Fibroblast of skin of scalp (primary cell): ENCODE measurements around the gene PDCD1.
"Not testable (repeated sequence)": the region's sequence is repeated elsewhere in the genome, so short reads cannot be mapped to it uniquely, and the experiment has no call there.

Source experiments
- DNase-seq: peaks from one replicate; pipeline ENCODE4 v3.0.0-alpha.2; 2013

Gene PDCD1

DNA sequence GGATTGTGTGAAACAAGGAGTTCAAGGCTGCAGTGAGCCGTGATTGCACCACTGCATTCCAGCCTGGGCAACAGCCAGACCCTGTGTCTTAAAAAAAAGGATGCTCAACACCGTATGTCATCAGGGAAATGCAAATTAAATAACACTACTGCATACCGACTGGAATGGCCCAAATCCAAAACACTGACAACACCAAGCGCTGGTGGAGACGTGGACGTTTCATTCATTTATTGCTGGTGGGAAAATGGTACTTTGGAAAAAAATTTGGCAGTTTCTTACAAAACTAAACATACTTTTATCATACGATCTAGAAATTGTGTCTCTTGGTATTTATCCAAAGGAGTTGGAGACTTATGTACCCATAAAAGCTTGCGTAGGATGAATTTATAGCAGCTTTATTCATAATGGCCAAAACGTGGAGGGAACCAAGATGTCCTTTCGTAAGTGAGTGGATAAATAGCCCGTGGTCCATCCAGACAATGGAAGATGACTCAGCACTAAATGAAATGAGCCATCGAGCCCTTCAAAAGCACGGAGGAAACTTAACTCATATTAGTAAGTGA, 25.5 kb downstream of the PDCD1 start:
- peak; percentile 64 for DNase-seq

DNA sequence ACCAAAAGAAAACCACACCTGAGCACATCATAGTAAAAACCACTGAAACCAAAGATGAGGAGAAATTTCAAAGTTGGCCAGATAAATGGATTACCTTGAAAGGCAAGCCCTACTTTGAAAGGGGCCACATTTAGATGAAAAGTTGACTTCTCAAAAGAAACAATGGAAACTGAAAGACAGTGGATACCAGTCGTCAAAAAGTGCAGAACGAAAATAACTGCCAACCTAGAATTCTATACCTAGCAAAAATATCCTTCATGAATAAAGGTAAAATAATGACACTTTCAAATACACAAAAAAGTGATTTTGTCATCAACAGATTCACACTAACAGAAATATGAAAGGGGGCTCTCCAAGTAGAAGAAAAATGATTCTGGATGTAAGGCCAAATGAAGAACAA, 31.3 kb downstream of the PDCD1 start:
- no peak for DNase-seq

DNA sequence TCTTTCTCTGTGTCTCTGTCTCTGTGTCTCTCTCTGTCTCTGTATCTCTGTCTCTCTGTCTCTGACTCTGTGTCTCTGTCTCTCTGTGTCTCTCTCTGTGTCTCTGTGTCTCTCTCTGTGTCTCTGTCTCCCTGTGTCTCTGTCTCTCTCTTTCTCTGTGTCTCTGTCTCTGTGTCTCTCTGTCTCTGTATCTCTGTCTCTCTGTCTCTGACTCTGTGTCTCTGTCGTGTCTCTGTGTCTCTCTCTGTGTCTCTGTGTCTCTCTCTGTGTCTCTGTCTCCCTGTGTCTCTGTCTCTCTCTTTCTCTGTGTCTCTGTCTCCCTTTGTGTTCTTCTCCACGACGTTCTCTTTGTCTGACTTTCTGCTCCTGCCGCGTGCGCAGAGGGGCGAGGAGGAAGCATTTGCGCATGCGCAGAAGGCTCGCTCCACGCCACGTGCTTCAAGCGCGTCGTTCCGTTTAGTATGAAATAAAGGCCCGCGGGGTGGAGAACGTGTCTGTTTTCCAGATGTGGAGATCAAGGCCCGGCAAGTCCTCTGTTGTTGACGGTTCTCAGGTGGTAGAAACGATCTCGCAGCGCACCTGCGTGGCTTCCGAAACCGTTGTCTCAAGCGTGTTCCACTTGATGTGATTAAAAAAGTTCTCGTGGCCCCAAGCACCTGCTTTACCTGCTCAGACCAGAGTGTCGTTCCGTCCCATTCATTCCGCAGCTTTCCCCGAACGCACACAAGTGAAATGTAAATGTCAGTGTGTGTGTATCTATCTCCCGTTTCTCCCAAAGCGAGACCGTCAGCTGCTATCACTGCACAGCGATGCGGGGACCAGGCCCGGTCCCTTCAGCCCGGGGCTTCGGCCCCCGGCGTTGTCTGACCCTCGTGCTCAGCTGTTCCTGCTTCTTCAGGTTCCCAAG, 34.9 kb downstream of the PDCD1 start:
- not testable (repeated sequence) for DNase-seq

DNA sequence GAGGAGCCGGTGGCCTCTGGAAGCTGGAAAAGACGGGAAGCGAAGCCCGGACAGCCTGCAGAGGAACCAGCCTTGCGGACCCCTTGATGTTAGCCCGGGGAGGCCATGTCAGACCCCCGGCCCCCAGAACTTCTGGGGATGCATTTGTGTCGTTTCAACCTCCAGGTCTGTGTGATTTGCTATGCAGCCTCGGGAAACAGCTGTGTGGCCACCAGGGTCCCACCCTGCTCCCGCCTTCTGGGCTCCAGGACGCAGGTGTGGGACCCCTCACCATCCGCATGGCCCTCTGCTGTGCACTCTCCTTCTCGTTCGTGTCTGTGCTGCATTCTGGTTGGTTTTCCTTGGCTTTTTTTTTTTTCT, 36.5 kb downstream of the PDCD1 start:
- DNase-seq: no peak

DNA sequence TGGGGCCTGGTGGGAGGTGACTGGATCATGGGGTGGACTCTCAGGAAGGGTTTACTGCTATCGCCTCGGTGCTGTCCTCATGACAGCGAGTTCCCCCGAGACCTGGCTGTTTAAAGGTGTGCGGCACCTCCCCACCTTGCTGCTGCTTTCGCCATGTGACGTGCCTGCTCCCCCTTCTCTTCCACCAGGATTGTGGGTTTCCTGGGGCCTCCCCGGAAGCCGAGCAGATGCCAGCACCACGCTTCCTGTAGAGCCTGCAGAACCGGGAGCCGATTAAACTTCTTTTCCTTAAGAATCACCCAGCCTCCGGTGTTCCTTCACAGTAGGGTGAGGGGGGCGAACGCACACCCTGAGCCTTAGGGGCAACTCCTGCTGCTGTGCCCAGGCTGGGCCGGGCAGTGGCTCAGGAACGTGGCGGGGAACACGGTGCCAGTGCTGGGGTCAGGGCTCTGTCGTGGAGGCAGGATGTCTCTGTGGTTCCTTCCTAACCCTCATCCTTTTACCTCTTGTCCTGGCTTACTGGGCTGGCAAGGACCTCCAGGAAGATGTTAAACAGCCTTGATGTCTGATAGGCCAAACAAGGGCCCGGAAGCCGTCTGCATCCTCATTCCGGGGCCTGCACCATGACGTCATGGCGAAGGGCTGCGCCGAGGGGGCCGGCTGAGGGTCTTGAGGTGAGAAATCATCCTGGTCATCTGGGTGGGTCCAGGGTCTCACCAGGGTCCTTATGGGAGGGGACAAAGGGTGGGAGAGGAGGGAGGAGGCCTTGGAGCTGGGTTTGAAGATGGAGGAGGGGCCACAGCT, 37.0 kb downstream of the PDCD1 start:
- DNase-seq: no peak

DNA sequence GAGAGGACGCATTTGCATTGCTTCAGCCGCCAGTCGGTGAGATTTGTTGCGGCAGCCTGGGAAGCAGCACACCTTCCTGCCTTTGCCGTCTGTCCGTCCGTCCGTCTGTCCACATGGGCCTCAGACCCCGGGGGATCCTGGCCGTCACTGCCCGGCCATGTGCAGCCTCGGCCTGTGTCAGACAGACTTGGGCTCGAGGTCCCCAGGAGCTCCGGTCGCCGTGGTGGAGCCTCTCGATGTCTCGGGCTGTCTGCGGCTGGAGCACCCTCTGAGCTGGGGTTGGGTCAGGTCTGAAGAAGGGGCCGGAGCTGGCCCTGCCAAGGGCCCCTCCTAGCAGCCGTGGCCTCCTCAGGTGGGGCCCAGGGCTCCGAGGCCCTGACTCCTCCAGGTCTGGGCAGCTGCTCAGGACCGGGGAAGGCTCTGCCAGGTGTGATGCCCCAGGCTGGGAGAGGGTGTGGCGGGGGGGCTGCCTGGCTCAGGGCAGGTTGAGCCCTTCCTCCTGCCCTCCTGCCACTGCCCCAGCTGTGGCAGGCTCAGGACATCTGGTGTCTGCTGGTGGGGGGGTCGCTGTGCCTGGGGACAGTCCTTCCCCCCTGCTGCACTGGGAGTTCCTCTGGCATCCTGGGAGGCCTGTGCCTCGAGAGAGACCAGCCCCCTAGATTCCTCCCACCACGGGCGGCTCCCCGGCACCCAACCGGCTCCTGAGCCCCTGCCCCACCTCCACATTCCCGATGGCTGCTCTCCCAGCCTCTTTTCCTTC, 37.9 kb downstream of the PDCD1 start:
- DNase-seq: no peak

DNA sequence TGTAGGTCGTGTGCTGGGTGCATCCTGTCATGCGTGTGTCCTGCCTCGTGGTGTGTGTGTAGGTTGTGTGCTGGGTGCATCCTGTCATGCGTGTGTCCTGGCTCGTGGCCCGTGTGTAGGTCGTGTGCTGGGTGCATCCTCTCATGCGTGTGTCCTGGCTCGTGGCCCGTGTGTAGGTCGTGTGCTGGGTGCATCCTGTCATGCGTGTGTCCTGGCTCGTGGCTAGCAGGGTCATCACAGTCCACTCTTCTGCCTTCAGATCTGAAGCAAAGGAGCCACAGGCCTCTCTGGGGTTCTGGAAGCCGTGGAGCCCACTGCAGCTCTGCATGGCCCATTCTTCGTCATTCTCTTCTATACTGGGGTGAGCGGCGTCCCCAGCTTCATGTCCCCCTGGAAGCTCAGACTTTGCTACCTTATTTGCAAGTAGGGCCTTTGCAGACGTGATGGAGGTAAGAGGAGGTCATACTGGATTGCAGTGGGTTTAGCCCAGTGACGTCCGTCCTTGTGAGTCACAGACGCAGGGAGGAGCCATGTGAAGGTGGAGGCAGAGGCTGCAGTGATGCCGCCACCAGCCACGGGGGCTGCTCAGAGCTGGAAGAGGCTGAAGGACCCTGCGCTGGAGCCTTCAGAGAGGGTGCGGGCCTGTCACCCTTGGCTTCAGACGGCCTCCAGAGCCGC, 38.6 kb downstream of the PDCD1 start:
- DNase-seq: not testable (repeated sequence)

DNA sequence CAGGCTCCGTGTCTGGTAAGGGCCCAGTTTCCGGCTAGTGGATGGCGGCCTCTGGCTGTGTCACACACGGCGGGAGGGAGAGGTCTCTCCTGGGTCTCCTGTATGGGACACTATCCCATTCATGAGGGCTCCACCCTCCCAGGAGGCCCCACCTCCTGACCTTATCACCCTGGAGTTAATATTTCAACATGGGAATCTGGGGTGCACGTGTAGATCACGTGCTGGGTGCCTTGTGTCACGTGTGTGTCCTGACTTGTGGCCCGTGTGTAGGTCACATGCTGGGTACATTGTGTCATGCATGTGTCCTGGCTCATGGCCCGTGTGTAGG, 39.8 kb downstream of the PDCD1 start:
- no peak for DNase-seq

DNA sequence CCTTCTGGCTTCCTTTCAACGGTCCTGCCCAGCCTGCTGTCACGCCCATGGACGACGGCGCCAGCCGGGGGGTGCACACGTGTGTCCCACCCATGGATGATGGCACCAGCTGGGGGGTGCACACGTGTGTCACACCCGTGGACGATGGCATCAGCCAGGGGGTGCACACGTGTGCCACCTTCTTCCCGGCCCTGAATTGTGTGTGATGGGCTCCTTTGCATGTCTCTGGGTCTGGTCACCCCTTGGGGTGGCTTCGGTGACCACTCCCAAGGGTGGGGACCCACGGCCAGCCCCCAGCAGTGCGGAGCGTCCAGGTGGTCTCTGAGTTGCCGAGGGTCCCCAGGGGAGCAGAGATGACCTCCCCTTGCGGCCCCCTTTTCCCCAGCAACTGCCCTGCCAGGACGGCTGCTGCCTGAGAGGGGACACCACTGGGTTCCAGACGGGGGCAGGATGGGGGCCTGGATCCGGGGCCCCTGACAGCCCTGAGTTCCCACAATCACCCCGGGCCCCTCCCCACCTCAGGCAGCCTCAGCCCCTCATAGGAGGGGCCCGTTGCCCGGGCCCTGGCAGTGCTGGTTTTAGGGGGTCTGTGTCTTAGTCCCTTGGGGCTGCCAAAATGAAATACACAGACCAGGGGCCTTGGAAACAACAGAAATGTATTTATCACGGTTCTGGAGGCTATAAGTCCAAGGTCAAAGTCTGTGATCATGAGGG, 40.3 kb downstream of the PDCD1 start:
- DNase-seq: no peak

DNA sequence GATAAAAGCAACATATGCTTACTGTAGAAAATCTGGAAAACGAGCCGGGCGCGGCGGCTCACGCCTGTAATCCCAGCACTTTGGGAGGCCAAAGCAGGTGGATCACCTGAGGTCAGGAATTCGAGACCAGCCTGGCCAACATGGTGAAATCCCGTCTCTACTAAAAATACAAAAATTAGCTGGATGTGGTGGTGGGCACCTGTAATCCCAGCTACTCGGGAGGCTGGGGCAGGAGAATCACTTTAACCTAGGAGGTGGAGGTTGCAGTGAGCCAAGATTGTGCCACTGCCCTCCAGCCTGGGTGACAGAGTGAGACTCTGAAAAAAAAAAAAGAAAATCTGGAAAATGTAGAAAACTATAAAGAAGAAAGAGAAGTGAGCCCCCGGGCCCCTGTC, 40.9 kb downstream of the PDCD1 start:
- DNase-seq: not testable (repeated sequence)

DNA sequence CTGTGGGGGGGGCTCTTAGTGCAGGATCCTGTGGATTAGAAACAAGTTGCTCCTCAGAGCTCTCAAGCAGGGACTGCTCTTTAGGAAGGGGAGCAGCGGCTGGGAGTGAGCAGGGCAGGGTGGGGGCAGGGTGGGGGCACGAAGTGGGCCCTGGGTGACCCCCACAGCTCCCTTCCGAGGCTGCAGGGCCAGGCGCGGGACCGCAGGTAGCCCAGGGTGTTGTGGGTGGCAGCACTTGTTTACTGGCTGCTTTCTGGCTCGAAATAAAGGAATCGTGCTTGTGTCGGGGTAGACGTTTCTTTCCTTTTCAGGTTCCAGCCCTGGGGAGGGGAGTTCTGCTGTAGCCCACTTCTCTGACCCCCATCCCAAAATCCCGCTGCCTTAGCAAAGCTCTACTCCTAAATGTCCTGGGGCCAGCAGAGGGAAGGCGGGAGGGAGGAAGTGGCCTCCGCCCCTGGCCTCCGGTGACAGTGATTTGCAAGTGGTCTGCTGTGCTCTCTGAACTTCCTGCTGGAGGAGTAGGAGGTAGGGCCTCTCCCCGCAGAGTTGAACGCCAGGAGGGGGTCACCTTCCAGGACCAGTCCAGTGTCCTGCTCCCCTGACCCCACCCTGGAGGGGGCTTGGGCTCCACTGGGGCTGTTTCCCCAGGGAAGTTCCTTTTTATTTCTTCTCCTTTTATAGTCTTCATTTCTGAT, 41.4 kb downstream of the PDCD1 start:
- no peak for DNase-seq

DNA sequence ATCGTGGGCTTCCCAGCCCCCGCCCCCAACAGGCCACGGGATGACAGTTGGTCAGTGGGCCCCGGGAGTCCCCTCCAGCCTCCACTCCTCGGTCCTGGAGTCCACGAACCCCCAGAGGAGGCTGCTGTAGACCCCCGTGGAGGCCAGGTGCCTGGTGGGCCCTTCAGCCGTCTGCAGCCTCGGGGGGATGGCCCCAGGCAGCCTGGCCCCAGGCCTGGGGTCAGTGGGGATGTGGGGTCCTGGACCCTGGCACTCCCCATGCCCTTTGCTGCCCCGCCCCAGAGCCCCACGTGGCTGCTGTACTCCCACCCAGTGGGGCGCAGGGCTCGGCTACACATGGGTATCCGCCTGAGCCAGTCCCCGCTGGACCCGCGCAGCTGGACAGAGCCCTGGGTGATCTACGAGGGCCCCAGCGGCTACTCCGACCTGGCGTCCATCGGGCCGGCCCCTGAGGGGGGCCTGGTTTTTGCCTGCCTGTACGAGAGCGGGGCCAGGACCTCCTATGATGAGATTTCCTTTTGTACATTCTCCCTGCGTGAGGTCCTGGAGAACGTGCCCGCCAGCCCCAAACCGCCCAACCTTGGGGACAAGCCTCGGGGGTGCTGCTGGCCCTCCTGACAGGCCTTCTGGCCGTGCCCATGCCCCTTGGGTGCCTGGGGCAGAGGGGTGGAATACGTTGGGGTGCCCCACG, 42.1 kb downstream of the PDCD1 start:
- DNase-seq: no peak

DNA sequence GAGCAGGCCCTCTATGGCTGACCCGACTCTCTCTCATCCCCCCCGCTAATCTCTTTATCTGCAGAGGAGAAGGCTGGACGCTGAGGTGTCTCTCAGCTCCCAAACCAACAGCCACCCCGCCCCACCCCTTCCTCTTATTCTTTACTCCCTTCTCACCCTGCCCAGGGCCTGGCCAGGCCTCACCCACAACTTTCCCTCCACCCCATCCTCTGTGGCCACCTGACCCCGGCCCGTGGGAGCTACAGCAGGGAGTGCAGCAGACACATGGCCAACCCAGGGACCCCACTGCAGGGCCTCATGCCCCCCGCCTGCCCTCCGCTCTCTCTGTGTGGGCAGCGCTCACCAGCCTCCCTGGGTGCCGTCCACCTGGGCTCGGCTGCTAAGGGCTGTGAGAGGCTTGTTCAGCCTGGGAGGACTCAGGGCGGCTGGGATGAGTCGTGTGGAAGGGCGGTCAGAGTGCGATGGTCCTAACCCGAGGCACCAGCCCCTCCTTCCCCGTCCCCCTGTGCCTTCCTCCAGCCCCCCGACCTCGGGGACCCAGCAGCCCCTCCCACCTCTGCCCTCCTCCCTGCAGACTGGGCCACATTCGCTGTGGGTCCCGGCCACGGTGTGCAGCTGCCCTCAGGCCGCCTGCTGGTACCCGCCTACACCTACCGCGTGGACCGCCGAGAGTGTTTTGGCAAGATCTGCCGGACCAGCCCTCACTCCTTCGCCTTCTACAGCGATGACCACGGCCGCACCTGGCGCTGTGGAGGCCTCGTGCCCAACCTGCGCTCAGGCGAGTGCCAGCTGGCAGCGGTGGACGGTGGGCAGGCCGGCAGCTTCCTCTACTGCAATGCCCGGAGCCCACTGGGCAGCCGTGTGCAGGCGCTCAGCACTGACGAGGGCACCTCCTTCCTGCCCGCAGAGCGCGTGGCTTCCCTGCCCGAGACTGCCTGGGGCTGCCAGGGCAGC, 42.9 kb downstream of the PDCD1 start:
- DNase-seq: no peak

DNA sequence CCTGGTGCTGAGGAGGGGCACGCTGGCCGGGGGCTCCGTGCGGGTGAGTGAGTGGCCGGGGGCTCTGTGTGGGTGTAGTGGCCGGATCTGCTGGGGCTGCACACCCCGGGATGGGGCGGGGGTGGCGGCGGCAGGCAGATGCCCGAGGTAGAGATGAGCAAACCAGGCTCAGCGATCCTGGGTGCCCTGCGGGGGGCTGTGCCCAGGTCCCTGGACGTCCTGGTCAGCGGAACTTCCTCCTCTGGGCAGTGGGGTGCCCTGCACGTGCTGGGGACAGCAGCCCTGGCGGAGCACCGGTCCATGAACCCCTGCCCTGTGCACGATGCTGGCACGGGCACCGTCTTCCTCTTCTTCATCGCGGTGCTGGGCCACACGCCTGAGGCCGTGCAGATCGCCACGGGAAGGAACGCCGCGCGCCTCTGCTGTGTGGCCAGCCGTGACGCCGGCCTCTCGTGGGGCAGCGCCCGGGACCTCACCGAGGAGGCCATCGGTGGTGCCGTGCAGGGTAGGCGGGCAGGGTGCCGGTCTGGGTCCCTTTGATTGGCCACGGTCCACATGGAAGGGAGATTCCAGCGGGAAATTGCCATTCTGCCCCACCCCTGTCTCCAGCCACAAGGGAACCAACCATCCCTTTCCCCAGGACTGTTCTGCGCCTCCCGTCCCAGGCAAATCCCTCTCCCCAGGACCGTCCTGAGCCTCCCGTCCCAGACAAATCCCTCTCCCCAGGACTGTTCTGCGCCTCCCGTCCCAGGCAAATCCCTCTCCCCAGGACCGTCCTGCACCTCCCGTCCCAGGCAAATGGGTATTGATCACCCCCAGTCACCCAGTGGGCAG, 43.8 kb downstream of the PDCD1 start:
- no peak for DNase-seq

DNA sequence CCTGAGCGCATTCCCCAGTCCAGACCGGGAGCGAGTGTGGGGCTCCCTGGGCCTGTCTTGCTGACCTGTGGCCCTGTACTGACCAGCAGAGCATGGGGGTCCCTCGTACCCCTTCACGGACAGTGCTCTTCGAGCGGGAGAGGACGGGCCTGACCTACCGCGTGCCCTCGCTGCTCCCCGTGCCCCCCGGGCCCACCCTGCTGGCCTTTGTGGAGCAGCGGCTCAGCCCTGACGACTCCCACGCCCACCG, 44.4 kb downstream of the PDCD1 start:
- DNase-seq: no peak

DNA sequence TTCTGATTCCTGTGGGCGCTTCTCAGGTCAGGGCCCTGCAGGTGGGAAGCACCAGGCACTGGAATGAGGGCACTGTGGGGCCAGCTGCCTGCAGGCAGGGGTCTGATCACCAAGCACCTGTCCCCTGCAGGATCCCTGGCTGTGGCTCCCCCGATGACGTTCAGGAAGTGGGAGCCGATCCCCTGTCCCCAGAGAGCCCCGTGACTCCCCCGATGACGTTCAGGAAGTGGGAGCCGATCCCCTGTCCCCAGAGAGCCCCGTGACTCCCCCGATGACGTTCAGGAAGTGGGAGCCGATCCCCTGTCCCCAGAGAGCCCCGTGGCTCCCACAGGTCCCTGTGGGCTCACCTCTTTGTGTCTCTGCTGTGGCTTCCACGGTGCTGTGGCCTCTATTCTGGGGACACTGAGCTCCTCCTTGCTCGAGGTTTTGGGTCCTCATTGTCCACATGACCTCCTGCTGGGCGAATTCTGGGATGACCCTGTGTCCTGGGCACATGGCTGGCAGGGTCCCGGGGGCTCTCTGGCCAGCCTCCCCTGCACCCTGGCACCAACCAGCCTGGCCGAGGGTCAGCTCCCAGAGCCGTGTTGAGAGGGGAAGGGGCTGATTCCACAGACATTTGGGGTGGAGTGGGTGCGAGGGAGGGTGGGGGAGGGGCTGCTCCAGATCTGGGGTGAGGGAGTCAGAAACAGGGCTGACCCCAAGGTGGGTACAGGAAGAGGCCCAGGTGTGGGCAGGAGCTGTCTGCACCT, 44.9 kb downstream of the PDCD1 start:
- DNase-seq: no peak

DNA sequence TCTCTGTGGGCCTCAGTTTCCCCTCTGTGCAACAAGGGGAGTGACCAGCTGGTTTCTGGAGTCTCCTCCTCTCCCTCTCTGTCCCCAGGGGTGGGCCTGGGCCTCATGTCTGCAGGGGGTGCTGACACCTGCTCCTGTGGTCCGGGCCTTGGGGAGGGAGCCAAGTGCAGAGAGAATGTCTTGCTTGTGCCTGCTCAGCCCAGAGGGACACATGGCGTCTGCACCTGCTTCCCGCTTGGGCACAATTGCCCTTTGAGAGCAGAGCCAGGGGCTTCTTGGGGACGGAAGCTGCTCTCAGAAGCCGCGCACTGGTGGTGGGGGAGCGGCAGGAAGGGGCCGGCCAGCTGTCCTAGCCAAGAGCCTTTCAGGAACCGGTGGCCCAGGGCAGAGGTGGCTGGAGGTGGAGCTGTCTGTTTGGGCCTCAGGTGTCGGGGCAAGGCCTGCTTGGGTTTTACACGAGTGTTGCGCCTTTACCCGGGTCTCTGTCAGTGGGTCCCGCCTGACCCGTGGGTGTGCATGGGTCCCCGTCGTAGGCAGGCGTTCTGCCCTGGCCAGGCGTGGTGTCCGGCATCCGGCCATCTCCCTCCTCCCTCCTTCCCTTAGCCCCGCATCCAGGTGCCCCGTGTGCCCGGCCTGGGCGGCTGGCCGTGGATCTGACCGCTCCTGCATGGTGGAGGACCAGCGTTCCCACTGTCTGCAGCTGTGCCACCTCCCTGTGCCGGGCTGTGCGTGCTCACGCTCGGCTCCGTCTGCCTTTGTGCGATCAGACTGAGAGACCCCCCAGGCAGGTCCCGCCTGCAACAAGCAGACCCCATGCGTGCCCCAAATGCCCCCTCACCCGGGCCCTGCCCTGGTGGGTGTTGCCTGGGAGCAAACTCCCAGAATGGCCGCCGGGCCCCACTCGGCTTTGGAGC, 45.7 kb downstream of the PDCD1 start:
- DNase-seq: no peak
